Left ventricle myocardium inferior (tissue), 1 donor: Measurements from ENCODE around the gene OR14C36. TPM values are rescaled to one million over a fixed set of nuclear protein-coding genes. Genes with fewer than 3 reads are reported as not detected.

Source experiments
- DNase-seq: peaks from one replicate; pipeline ENCODE4 v3.0.0-alpha.2; 2020
- H3K27ac ChIP-seq: fragments of 200-600 bp; replicated peaks from 2 replicates; pipeline ENCODE4 v1.8.0; 2021
- H3K27me3 ChIP-seq: fragments of 200-600 bp; 2 replicates; pipeline ENCODE4 v1.8.0; 2021; ENCODE audit warnings: low read depth
- H3K36me3 ChIP-seq: fragments of 200-600 bp; 2 replicates; pipeline ENCODE4 v1.8.0; 2021
- H3K4me1 ChIP-seq: fragments of 200-600 bp; 2 replicates; pipeline ENCODE4 v1.8.0; 2021
- H3K4me3 ChIP-seq: fragments of 200-600 bp; 2 replicates; pipeline ENCODE4 v1.8.0; 2021; ENCODE audit warnings: mild to moderate bottlenecking, moderate library complexity
- H3K9me3 ChIP-seq: fragments of 200-600 bp; replicated peaks from 2 replicates; pipeline ENCODE4 v1.8.0; 2021
- CTCF ChIP-seq: fragments of 200-600 bp; IDR thresholded peaks from 2 replicates; pipeline ENCODE4 v1.8.0; 2021; ENCODE audit warnings: antibody characterized with exemption, mild to moderate bottlenecking, borderline replicate concordance
- intact Hi-C: fragments of 100-400 bp; cut with micrococcal nuclease; formaldehyde crosslinking; loops from one replicate; pipeline ENCODE4 v1.11.0; 2022
- total RNA-seq: library from RNA; stranded (reverse); fragmentation: NEBNext Ultra II Directional; extraction: Animal tissue kit (Norgen Biotek cat#: 25700); gene quantifications from one replicate; pipeline ENCODE4 v1.2.1, GENCODE V29; 2021
- donor health status: DM: no; HTN: yes; CAD: no; lungs with severe emphysema.

OR14C36 gene
- total RNA-seq, 1 donor from 2014 or later: not detected

DNA sequence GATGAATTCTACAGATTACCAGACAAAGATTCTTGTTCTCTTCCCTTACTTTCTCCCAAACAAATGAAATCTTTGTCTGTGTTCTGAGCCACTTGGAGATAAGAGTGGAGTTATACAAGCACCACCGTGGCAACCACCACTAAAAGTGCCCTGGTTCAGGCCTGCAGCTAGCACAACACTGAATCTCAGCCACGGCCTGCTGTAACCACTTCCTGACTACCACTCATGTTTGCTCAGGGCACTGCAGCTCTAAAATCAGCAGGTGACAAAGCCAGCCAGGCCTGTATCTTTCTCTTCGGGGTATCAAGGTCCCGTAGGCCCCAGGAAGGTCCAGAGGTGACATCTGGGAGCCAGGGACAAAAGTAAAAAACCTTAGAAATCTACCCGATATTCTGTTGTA lies 23.8 kb downstream of the OR14C36 start:
- Histone ChIP-seq H3K4me1 (no peaks in the 10 kb centered on the region), H3K27me3 (no peaks in the 10 kb centered on the region), H3K36me3 (no peaks in the 10 kb centered on the region), H3K9me3 (peaks cover 29% of the 10 kb centered on the region), H3K27ac (no peak overlapping the region), H3K4me3 (no peak overlapping the region)
- no peak for TF ChIP-seq CTCF
- intact Hi-C loops: no loop called here
- no peak for DNase-seq

GRCh38 chr1:248373761-248374160 lies 25.2 kb downstream of the OR14C36 start:
- H3K4me3 ChIP-seq: no peak overlapping the region
- H3K27me3 ChIP-seq: no peaks in the 10 kb centered on the region
- H3K27ac ChIP-seq: no peak overlapping the region
- peaks cover 29% of the 10 kb centered on the region for H3K9me3 ChIP-seq
- H3K4me1 ChIP-seq: no peaks in the 10 kb centered on the region
- no peak for DNase-seq
- no peaks in the 10 kb centered on the region for H3K36me3 ChIP-seq
- TF ChIP-seq CTCF: no peak
- intact Hi-C loops: no loop called here

DNA sequence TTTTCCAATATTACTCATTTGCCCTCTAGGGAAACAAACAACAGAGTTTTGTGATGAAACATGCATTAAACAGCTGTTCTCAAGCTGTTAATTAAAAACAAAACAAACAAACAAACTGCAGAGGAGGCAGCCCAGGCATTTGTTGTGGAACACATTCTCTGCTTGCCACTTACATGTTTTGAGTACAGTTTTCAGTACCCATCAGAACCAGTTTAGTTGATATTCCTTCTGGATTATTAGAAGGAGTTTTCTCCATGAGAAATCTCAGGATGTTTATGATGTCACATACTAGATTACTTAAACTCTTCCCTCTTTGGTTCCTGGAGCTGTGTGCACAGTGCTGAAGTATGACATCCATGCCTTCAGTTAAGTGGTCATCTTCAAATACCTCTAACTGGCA lies 26.9 kb downstream of the OR14C36 start, which contains the start of gene OR2T6:
TSS of gene OR2T6 (plus strand) at position 301 of the 400 bp plus-strand sequence. CDS start 11,863 bp downstream, outside the sequence.
- Histone ChIP-seq H3K36me3 (no peaks in the 10 kb centered on the region), H3K9me3 (peaks cover 13% of the 10 kb centered on the region), H3K4me3 (no peak within 1 kb of the TSS), H3K27ac (no peak within 1 kb of the TSS), H3K27me3 (no peaks in the 10 kb centered on the region), H3K4me1 (no peaks in the 10 kb centered on the region)
- no peak for DNase-seq
- no peak for TF ChIP-seq CTCF
- intact Hi-C loops: no loop called here

DNA sequence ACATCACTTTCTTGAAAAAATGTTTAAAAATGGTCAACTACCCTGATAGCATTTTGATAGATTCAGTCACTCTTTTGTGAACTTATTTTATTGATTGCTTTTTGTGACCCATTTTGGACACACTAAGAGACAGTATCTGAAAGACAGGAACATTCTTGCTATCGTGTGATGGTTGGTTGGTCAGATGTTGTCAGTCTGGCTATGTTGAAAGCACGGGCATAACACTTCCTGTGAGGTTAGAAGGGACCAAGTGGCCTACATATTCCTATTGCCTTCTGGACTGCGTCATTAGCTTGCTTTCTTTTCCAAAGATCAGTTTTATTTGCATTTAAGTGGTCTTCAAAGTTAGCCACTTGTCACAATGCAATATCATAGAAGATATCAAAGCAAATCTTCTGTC lies 28.3 kb downstream of the OR14C36 start:
- intact Hi-C loops: no loop called here
- H3K9me3 ChIP-seq: peaks cover 2% of the 10 kb centered on the region
- no peak overlapping the region for H3K27ac ChIP-seq
- no peaks in the 10 kb centered on the region for H3K27me3 ChIP-seq
- no peak for DNase-seq
- no peaks in the 10 kb centered on the region for H3K4me1 ChIP-seq
- no peak overlapping the region for H3K4me3 ChIP-seq
- no peaks in the 10 kb centered on the region for H3K36me3 ChIP-seq
- TF ChIP-seq CTCF: no peak

DNA sequence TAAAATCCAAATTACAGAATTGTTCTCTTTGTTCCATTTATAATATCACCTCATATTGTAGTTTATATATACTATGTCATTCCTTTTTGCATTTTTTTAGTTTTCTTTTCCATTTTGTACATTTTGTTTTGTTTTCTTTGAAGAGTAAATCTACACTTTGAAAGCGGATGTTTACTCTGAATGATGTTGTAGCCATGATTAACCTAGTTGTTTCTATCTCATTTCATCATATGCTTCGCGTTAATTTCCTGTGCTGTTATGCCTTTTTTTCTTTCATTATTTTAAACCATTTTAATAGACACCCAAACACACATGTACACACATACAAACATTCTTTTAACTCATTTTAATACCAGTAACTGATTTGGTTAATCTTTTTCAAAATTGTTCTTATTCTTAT lies 32.3 kb downstream of the OR14C36 start:
- intact Hi-C loops: no loop called here
- Histone ChIP-seq H3K4me1 (no peaks in the 10 kb centered on the region), H3K36me3 (no peaks in the 10 kb centered on the region), H3K4me3 (no peak overlapping the region), H3K27me3 (no peaks in the 10 kb centered on the region), H3K27ac (no peak overlapping the region), H3K9me3 (no peaks in the 10 kb centered on the region)
- no peak for DNase-seq
- no peak for TF ChIP-seq CTCF

- intact Hi-C loops: no loop called here
These were observed 39.9 kb downstream of the OR14C36 start for GRCh38 chr1:248388426-248388825.

More at GRCh38 chr1:248388426-248388825, 39.9 kb downstream of the OR14C36 start:
- no peak for DNase-seq
- H3K4me1 ChIP-seq: no peaks in the 10 kb centered on the region
- no peaks in the 10 kb centered on the region for H3K9me3 ChIP-seq
- H3K36me3 ChIP-seq: no peaks in the 10 kb centered on the region
- no peak for TF ChIP-seq CTCF
- H3K4me3 ChIP-seq: no peak overlapping the region
- H3K27ac ChIP-seq: no peak overlapping the region
- H3K27me3 ChIP-seq: no peaks in the 10 kb centered on the region
